Aorta (tissue), 5 donors: ENCODE measurements around the gene FRMD5. TPM values are rescaled to one million over a fixed set of nuclear protein-coding genes. Genes with fewer than 3 reads are reported as not detected.
A peak's percentile ranks its signal among the peaks of the same experiment; 100 is the strongest.
"Not testable (repeated sequence)": the region's sequence is repeated elsewhere in the genome, so short reads cannot be mapped to it uniquely, and the experiment has no call there.

Source experiments
- ATAC-seq: fragments of 200-7000 bp; cut with Tn5 transposase; one replicate; pipeline ENCODE4 v1.9.1; 2022; ENCODE audit warnings: moderate library complexity; ENCODE audit not compliant: low FRiP score
- DNase-seq, 2 donors: peaks; one replicate each; pipeline ENCODE4 v3.0.0-alpha.2; 2020
- H3K27ac ChIP-seq, 2 donors: one replicate each; pipeline ENCODE4 v1.5.1; 2013; ENCODE audit warnings: low read length in 2 of 2, mild to moderate bottlenecking in 2 of 2, moderate library complexity in 2 of 2, control low read depth in 1 of 2, inconsistent platforms in 1 of 2, low read depth in 1 of 2
- H3K27me3 ChIP-seq, 2 donors: one replicate each; pipeline ENCODE4 v1.6.1; 2013; ENCODE audit warnings: control low read depth in 1 of 2, low read length in 1 of 2, mild to moderate bottlenecking in 1 of 2, moderate library complexity in 1 of 2; ENCODE audit not compliant: insufficient read depth in 2 of 2, control insufficient read depth in 1 of 2
- H3K36me3 ChIP-seq, 2 donors: one replicate each; pipeline ENCODE4 v1.6.1; 2013; ENCODE audit warnings: control low read depth in 1 of 2, low read length in 1 of 2, mild to moderate bottlenecking in 1 of 2; ENCODE audit not compliant: insufficient read depth in 2 of 2, control insufficient read depth in 1 of 2
- H3K4me1 ChIP-seq, 2 donors: one replicate each; pipeline ENCODE4 v1.6.1; 2013; ENCODE audit warnings: low read length in 2 of 2, control low read depth in 1 of 2, mild to moderate bottlenecking in 1 of 2, moderate library complexity in 1 of 2; ENCODE audit not compliant: insufficient read depth in 2 of 2, control insufficient read depth in 1 of 2
- H3K4me3 ChIP-seq, 2 donors: one replicate each; pipeline ENCODE4 v1.5.1; 2013; ENCODE audit warnings: low read length in 2 of 2, control low read depth in 1 of 2, mild to moderate bottlenecking in 1 of 2
- H3K9me3 ChIP-seq: one replicate; pipeline ENCODE4 v1.6.1; 2013; ENCODE audit warnings: mild to moderate bottlenecking, low read length; ENCODE audit not compliant: control insufficient read depth
- WGBS, 2 donors: extraction: QIAGEN DNeasy Blood & Tissue Kit; methylation state at CpG; one replicate each; pipeline ENCODE4 v1.1.7; 2013; 5-methylcytosine and 5-hydroxymethylcytosine counted together
- intact Hi-C, 2 donors: fragments of 100-400 bp; cut with DNase I; formaldehyde crosslinking; loops; one replicate each; pipeline versions ENCODE4 v1.14.2 to v1.15.0; 2022
- polyA plus RNA-seq, 2 donors: library from polyadenylated mRNA; stranded (reverse); fragments of 200-250 nt; gene quantifications; one replicate each; pipeline ENCODE4 v1.2.3, GENCODE V29; 2013
- total RNA-seq, 2 donors: library from RNA; stranded (reverse); fragmentation: NEBNext Ultra II Directional; extraction: Animal tissue kit (Norgen Biotek cat#: 25700); gene quantifications; one replicate each; pipeline ENCODE4 v1.2.1, GENCODE V29; 2021
- donor health status: healthy with polysubstance abuse.
- donor health status: Bipolar disorder and iron deficiency.
- donor health status: DM: no; HTN: no; CAD: no.
- donor health status: DM: no; HTN: no; CAD: no.
- donor health status: DM: yes; HTN: yes; CAD: no.

The FRMD5 gene
- total and polyA plus RNA-seq, 4 donors = 0.18 to 0.88 (median 0.58) TPM

- intact Hi-C loops, H3K4me1 ChIP-seq, DNase-seq, H3K9me3 ChIP-seq, H3K36me3 ChIP-seq, H3K4me3 ChIP-seq, ATAC-seq, H3K27ac ChIP-seq, H3K27me3 ChIP-seq: not testable (repeated sequence)
- 26% methylated on average over 6 of the region's 6 CpGs for WGBS, 2 donors
Observed at GRCh38 chr15:44000248-44000647, 194.8 kb downstream of the FRMD5 start.

- H3K27ac ChIP-seq = no peak overlapping the region
- no peaks in the 10 kb centered on the region for H3K4me1 ChIP-seq
- H3K27me3 ChIP-seq = no peaks in the 10 kb centered on the region
- peak; percentile 28 for ATAC-seq
- intact Hi-C loops = no loop called here
- H3K4me3 ChIP-seq = peak overlapping the region in 1 of 2 donors; percentile 26
- 15 to 18% methylated on average over 4 of the region's 4 CpGs for WGBS, 2 donors
- H3K9me3 ChIP-seq = no peaks in the 10 kb centered on the region
- no peaks in the 10 kb centered on the region for H3K36me3 ChIP-seq
- DNase-seq = no peak
Observed at GRCh38 chr15:43998607-43999006, 196.5 kb downstream of the FRMD5 start.

GRCh38 chr15:43991206-43991605 is 203.9 kb downstream of the FRMD5 start:
- DNase-seq (no peak), ATAC-seq (no peak)
- Histone ChIP-seq H3K27ac (no peak overlapping the region), H3K4me3 (no peak overlapping the region), H3K9me3 (no peaks in the 10 kb centered on the region), H3K27me3 (no peaks in the 10 kb centered on the region), H3K36me3 (no peaks in the 10 kb centered on the region), H3K4me1 (no peaks in the 10 kb centered on the region)
- 61 to 65% methylated on average over 2 of the region's 2 CpGs for WGBS, 2 donors
- intact Hi-C loops = no loop called here

GRCh38 chr15:43989938-43990337 is 205.1 kb downstream of the FRMD5 start:
- DNase-seq = no peak
- H3K9me3 ChIP-seq = no peaks in the 10 kb centered on the region
- H3K27ac ChIP-seq = no peak overlapping the region
- WGBS, 2 donors = 92% methylated on average over 15 of the region's 15 CpGs
- H3K27me3 ChIP-seq = no peaks in the 10 kb centered on the region
- intact Hi-C loops = no loop called here
- no peak for ATAC-seq
- H3K4me3 ChIP-seq = no peak overlapping the region
- no peaks in the 10 kb centered on the region for H3K36me3 ChIP-seq
- no peaks in the 10 kb centered on the region for H3K4me1 ChIP-seq

GRCh38 chr15:43988900-43989299 is 206.2 kb downstream of the FRMD5 start:
- no peak for ATAC-seq
- no peak overlapping the region for H3K27ac ChIP-seq
- intact Hi-C loops = no loop called here
- no peaks in the 10 kb centered on the region for H3K36me3 ChIP-seq
- DNase-seq = no peak
- H3K9me3 ChIP-seq = no peaks in the 10 kb centered on the region
- no peaks in the 10 kb centered on the region for H3K4me1 ChIP-seq
- WGBS, 2 donors = 95 to 96% methylated on average over 13 of the region's 13 CpGs
- H3K4me3 ChIP-seq = no peak overlapping the region
- no peaks in the 10 kb centered on the region for H3K27me3 ChIP-seq

- H3K27me3 ChIP-seq = no peaks in the 10 kb centered on the region
- ATAC-seq (no peak), DNase-seq (no peak)
- H3K36me3 ChIP-seq = no peaks in the 10 kb centered on the region
- H3K4me1 ChIP-seq = no peaks in the 10 kb centered on the region
- 94 to 96% methylated on average over 1 of the region's 1 CpG for WGBS, 2 donors
- H3K9me3 ChIP-seq = no peaks in the 10 kb centered on the region
- intact Hi-C loops = no loop called here
- H3K27ac ChIP-seq = no peak overlapping the region
- no peak overlapping the region for H3K4me3 ChIP-seq
Observed at GRCh38 chr15:43987924-43988323, 207.1 kb downstream of the FRMD5 start.

GRCh38 chr15:43985976-43986680 is 208.9 kb downstream of the FRMD5 start:
- WGBS, 2 donors = 63 to 70% methylated on average over 7 of the region's 7 CpGs
- ATAC-seq (no peak), DNase-seq (no peak)
- H3K27me3 ChIP-seq = no peaks in the 10 kb centered on the region
- H3K36me3 ChIP-seq = no peaks in the 10 kb centered on the region
- no peak overlapping the region for H3K4me3 ChIP-seq
- H3K27ac ChIP-seq = no peak overlapping the region
- no peaks in the 10 kb centered on the region for H3K4me1 ChIP-seq
- H3K9me3 ChIP-seq = no peaks in the 10 kb centered on the region
- intact Hi-C loops = no loop called here

GRCh38 chr15:43981576-43981975 is 213.5 kb downstream of the FRMD5 start:
- DNase-seq = no peak
- ATAC-seq = no peak
- Histone ChIP-seq H3K27ac (no peak overlapping the region), H3K9me3 (peaks cover 2% of the 10 kb centered on the region), H3K36me3 (no peaks in the 10 kb centered on the region), H3K4me1 (no peaks in the 10 kb centered on the region), H3K27me3 (no peaks in the 10 kb centered on the region), H3K4me3 (no peak overlapping the region)
- WGBS, 2 donors = 72 to 82% methylated on average over 2 of the region's 2 CpGs
- intact Hi-C loops = no loop called here

- Histone ChIP-seq H3K27ac (no peak overlapping the region), H3K4me3 (no peak overlapping the region), H3K9me3 (peaks cover 2% of the 10 kb centered on the region), H3K4me1 (no peaks in the 10 kb centered on the region), H3K36me3 (no peaks in the 10 kb centered on the region), H3K27me3 (no peaks in the 10 kb centered on the region)
- DNase-seq (no peak), ATAC-seq (no peak)
- intact Hi-C loops = no loop called here
- WGBS, 2 donors = 83 to 85% methylated on average over 5 of the region's 5 CpGs
Observed at GRCh38 chr15:43977072-43977884, 217.8 kb downstream of the FRMD5 start.
